Fibroblast of skin of back (primary cell): ENCODE data around the gene BAIAP2L2. TPM values are rescaled to one million over a fixed set of nuclear protein-coding genes. Genes with fewer than 3 reads are reported as not detected.
A peak's percentile ranks its signal among the peaks of the same experiment; 100 is the strongest.
"Not testable (repeated sequence)": the region's sequence is repeated elsewhere in the genome, so short reads cannot be mapped to it uniquely, and the experiment has no call there.

Source experiments
- DNase-seq: peaks from one replicate; pipeline ENCODE4 v3.0.0-alpha.2; 2013
- polyA plus RNA-seq, 2 experiments: library from polyadenylated mRNA; unstranded; fragments of 120-200 nt; gene quantifications; one replicate each; pipeline ENCODE4 v1.2.1, GENCODE V29; 2013; ENCODE audit not compliant: insufficient read length in 2 of 2

The BAIAP2L2 gene, protein sequence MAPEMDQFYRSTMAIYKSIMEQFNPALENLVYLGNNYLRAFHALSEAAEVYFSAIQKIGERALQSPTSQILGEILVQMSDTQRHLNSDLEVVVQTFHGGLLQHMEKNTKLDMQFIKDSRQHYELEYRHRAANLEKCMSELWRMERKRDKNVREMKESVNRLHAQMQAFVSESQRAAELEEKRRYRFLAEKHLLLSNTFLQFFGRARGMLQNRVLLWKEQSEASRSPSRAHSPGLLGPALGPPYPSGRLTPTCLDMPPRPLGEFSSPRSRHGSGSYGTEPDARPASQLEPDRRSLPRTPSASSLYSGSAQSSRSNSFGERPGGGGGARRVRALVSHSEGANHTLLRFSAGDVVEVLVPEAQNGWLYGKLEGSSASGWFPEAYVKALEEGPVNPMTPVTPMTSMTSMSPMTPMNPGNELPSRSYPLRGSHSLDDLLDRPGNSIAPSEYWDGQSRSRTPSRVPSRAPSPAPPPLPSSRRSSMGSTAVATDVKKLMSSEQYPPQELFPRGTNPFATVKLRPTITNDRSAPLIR
- 0.30 TPM for polyA plus RNA-seq (2013, experiment 1 of 2; ENCODE audit: insufficient read length)
- polyA plus RNA-seq (2013, experiment 2 of 2; ENCODE audit: insufficient read length): 0.31 TPM

DNA sequence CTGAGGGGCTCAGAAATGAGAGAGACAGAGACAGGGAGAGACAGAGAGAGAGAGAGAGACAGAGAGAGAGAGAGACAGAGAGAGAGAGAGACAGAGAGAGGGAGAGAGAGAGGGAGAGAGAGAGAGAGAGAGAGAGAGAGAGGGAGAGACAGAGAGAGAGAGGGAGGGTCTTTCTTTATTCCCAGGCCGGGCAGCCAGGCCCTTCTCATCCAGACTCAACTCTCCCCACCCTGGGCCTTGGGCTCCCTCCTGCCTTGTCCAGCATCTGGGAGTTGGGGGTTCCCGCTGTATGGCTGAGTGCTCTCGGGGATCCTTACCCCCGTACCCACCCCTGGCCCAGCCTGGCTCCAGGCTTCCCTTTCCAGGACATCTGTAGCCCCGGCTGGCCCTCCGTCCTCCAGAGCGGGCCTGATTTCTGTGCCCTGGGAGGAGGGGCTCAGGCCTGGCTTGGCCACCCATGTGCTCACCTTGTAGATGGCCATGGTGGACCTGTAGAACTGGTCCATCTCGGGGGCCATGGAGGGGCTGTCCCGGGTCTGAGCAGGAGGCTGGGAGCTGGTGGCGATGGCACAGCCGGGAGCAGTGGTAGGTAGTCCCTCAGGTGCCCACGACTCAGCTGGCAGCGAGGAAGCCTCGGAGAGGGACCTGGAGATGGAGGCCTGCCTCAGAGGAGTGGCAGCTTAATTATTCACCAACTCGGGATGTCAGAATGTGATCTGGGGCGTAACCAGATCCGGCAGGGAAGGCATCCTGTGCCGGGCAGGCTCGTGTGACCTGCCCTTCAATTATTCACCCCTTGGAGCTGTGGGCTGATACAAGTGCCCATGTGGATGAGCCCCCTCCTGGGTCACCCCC lies at the start of gene BAIAP2L2:
TSS of gene BAIAP2L2 (minus strand) at position 677 of the 855 bp plus-strand sequence. CDS start at position 518, 159 bp downstream.
- DNase-seq: no peak

DNA sequence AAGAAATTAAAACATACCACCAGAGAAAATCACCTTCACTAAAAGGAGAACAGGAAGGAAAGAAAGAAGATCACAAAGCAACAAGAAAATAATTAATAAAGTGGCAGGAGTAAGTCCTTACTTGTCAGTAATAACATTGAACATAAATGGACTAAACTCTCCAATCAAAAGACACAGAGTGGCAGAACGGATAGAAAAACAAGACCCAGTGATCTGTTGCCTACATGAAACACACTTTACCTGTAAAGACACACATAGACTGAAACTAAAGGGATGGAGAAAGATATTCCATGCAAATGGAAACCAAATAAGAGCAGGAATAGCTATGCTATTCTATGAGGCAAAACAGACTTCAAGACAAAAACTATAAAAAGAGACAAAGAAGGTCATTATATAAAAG lies 45.2 kb upstream of the BAIAP2L2 start:
- no peak for DNase-seq

DNA sequence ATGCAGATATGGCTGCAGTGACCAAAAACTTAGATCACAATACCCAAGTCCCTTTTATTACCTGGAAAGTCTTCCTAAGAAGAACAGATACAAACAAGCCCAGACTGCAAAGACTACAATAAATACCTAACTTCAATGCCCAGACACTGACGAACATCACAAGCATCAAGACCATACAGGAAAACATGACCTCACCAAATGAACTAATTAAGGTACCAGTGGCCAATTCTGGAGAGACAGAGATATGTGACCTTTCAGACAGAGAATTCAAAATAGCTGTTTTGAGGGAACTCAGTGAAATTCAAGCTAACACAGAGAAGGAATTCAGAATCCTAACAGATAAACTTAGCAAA lies 44.1 kb upstream of the BAIAP2L2 start:
- DNase-seq: not testable (repeated sequence)

DNA sequence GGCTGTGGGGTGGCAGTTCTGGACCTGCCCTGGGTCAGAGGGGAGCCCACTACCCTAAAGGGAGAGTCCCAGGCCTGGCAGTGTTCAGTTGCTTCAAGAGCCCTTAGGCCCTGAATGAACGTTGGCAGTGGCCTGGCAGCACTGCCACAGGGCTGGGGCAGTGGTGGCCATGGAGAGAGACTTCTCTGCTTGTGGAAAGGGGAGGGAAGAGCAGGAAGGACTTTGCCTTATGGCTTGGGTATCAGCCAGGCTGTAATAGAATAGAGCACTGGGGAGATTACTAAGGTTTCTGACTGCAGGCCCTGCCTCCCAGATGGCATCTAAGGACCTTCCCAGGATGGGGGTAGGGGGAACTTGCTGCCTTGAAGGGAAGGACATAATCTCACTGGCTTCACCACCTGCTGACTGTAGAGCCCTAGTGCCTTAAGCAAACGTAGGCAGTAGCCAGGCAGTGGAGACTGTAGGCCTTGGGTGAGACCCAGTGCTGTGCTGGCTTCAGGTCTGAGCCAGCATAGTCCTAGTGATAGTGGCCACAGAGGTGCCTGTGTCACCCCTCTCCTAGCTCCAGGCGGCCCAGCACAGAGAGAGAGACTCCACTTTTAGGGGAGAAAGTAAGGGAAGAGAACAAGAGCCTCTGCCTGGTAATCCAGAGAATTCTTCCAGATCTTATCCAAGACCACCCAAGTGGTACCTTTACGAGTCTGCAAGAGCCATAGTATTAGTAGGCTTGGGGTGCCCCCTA lies 43.5 kb upstream of the BAIAP2L2 start:
- no peak for DNase-seq

DNA sequence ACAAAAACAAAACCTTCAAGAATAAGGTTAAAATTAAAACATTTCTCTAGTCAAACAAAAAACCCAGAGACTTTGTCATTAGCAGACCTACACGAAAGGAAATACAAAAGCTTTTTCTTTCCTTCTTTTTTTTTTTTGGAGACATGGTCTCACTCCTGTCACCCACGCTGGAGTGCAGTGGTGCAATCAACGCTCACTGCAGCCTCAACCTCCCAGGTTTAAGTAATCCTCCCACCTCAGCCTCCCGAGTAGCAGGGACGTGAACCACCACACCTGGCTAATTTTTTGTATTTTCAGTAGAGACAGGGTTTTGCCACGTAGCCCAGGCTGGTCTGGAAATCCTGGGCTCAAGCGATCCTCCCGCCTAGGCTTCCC lies 40.6 kb upstream of the BAIAP2L2 start:
- no peak for DNase-seq

DNA sequence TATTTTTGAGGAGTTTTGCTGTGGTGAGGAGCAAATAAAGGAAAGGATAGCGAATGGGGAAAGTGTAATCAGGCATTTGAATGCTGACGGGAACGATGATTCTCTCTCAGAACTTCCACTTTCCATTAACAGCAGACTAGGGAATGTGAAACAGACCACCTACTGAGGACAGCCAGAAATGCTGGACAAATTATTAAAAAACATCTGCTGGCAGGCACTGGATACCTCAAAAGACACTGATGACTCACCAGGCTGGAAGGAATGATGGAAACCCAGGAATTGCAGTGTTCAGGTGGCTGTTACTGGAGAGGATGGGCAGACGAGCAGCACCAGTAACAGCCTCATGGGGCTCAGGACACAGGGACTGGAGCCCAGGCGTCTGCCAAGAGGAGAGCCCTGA lies 37.8 kb upstream of the BAIAP2L2 start:
- peak; percentile 70 for DNase-seq

DNA sequence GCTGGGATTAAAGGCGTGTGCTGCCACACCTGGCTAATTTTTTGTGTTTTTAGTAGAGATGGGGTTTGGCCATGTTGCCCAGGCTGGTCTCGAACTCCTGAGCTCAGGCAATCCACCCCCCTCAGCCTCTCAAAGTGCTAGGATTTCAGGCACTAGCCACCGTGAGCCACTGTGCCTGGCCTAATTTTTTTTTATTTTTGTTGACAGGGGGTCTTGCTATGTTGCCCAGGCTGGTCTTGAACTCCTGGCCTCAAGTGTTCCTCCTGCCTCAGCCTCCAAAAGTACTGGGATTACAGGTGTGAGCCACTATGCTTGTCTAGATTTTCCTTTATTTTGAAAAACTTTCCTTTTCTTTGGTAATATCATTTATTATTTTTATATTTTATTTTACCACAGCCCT lies 35.7 kb upstream of the BAIAP2L2 start:
- not testable (repeated sequence) for DNase-seq

DNA sequence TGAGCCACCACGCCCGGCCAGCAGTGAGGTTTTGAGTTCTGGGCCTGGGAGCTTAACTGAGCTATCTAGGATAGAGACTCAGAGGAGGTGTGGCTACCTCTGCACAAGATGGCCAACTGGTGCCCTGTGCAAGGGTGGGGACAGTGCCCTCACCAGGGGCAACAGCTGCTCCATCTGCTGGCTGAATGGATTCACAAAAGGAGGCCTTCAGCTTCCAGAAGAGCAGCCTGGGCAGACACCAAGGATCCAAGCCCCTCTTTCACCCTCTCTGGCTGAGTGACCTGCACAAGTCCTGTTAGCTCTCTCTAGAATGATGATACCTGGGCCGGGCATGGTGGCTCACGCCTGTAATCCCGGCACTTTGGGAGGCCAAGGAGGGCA lies 33.5 kb upstream of the BAIAP2L2 start:
- DNase-seq: no peak

DNA sequence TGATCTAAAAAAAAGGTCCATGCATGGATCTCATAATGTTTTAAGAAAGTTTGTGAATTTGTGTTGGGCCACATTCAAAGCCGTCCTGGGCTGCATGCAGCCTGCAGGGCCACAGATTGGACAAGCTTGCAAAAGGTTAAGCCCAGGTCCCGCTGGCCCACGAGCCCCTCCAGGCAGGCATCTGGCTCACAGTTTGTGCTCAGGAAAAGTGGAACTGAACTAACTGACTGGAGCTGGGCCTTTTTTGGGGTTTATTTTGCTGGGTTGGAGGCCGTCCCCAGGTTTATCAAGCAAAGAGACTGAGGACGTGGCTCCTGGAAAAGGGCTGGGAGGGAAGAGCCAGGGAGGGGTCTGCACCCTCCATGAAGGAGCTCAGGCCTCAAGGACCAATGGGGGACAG lies 32.1 kb upstream of the BAIAP2L2 start:
- no peak for DNase-seq

DNA sequence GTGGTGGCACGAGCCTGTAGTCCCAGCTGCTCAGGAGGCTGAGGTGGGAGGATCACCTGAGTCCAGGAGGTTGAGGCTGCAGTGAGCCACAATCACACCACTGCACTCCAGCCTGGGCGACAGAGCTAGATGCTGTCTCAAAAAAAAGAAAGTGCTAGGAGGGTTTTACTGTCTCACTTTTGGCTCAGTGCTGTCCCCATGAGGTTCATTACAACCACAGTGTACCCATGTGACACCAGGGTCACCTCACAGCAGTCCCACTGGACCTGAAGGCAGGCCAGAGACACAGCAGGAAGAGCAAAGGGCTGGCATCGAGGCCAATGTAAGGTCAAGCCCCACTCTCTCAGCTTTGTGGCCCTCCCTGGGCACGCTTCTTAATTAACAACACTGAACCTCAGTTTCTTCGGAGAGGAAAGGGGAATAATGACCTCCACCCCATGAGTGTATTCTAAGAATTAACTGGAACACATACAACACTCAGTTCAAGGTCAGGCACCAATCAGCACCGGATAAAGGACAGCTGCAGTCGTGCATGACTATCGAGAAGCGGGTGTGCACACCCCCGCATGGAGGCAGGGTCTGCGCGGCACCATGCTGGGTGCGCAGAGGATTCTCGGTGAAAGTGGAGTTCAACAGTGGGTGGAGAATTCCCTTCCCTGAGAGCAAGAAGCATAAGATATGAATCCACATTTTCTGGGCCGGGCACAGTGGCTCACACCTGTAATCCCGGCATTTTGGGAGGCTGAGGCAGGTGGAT lies 30.9 kb upstream of the BAIAP2L2 start:
- no peak for DNase-seq

DNA sequence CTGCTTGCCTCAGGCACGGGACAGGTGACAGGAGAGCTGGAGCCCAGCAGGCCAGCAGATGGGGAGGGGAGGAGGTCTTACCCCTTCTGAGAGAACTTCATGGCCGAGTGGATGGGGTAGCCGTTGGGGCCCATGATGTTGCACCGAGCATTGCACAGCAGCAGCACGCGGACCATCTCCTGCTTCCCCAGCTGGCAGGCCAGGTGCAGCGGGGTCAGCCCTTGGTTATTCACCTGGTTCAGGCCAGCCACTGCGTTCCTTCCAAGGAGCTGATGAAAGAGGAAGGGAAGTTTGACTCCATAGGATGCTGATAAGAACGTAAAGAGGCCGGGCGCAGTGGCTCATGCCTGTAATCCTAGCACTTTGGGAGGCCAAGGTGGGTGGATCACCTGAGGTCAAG lies 29.4 kb upstream of the BAIAP2L2 start:
- no peak for DNase-seq

DNA sequence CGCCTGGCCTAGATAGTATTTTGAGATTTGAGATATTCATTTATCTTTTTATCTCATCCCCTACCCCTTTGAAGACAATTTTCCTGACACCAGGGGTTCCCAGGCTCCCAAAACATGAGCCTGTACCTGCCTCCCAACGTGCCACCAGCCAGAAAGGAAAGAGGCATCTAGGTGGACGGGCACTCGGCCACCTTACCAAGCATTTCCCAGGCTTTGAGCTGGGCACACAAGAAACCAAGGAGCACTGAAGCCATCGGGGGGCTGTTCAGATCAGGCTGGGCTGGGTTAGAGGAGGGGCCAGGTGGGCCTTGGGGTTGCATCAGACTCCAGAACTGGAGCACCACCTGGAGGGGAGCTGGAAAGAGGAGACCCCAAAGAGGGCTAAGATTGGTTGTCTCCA lies 28.5 kb upstream of the BAIAP2L2 start:
- DNase-seq: no peak

DNA sequence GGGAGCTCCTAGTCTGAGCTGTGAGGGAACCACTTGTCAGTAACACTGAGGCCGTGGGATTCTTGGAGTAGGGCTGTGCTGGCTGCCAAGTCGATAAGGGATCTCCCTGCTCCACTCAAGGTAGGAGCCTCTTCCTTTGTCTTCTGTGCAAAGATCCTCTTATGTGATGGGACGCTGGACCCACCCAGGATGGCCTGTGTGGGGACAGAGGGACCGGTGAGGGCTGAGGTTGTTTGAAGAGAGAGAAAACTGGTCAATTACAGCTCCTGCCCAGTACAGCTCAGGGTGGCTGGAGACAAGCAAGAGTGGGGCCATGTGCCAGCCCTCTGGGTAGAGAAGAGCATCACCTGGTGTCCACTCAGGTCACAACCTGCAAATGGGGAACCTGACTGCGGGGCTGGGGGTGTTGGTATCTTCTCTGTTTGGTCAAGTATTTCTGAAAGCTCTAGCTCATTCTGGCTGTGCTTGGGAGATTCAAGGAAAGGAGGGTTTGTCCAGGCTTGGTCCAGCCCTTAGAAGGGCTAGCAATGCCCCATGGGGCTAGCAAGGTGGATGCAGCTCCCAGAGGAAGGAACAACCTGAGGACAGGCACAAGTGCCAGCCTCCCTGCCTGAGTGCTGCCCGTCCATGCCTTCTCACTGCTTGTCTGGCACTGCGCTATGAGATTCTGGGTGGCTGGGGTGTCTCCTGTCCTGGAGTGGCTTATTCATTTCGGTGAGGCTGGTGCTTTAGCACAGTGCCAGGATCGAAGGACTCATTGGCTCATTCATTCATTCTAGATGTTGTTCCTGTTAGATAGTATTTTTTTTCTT lies 27.6 kb upstream of the BAIAP2L2 start:
- no peak for DNase-seq

DNA sequence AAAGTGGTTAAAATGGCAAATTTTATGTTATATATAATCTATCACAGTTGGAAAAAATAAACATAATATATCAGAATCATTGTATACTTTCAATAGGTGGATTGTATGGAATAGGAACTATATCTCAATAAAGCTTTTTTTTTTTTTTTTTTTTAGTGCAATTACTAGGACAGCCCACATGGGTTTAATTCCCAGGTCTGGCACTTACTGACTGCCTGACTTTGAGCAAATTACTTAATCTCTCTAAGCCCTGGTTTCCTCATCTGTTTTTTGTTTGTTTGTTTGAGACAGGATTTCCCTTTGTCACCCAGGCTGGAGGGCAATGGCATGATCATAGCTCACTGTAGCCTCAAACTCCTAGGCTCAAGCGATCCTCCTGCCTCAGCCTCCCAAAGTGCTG lies 26.1 kb upstream of the BAIAP2L2 start:
- DNase-seq: no peak

DNA sequence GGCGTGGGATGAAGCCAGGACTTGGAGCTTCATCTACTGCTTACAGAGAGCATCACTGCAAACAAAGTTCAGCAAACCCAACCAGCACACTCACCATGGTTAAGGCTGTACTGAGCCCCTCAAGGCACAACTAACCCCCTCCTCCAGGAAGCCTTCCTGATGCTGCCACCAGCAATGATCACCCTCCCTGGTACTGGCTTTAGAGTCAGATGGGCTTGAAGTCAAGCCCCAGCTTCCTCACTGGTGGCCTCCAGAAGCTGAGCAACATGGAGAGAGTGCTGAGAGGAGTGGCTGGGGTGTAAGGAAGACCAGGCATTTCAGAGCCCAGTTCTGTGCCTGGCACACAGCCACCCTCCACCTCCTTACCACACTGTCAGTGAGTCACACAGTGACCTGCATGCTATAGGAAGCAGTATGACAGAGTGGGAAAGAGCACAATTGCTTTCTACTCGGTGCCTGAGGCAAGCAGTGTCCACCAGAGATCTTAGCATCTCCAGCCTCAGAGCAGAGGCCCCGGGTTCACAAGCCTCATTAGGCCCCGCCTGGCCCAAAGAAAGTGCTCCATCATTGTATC lies 24.7 kb upstream of the BAIAP2L2 start:
- peak; percentile 88 for DNase-seq

DNA sequence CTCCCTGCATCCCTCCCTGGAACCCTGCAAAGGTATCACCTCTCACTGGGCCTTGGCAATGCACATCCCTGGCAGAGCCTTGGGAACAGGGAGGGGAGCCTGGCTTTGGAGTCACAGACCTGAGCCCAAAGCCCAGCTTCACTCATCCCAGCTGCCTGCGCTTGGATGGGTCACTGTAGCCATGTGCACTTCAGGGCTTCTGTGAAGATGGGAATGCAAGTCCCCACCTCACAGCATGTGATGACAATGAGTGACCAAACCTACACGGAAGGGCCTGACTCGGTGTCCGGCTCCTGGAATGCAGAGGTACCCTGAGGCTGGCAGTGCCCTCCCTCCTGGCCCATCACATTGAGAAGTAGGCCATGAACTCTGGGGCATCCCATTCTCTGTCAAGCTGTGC lies 22.8 kb upstream of the BAIAP2L2 start:
- no peak for DNase-seq

DNA sequence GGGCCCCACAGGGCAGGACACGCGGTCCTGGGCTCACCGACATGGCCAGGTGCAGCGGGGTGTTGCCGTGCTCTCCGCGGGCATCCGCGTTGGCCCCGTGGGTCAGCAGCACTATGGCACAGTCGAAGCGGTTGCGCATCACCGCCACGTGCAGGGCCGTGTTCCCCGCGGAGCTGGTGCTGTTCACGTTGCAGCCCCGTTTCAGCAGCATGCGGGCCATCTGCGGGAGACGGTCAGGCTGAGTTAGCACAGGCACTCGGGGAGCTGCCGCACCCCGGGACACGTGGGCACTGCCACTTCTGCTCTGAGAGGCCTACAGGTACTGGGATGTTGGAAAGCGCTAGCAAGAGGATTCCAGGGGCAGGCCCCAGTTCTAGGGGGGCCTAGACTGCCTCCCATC lies 22.3 kb upstream of the BAIAP2L2 start:
- no peak for DNase-seq

DNA sequence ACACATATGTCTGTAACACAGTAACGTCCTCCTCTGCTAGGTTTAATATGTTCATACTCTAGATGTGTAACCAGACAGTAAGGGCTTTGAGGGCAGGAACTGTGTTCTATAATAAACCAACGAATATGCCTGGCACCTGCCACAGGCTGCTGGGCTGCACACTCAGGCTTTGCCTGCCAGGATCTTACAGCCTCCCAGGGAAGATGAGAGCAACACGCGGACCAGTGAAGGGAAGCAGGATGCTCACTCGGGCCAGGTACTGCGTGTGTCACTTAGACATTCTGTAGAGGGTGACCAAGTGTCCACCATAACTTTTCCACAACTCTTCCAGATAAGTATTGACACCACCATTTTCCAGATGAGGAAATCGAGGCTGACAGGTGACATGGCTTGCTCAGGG lies 21.7 kb upstream of the BAIAP2L2 start:
- no peak for DNase-seq

DNA sequence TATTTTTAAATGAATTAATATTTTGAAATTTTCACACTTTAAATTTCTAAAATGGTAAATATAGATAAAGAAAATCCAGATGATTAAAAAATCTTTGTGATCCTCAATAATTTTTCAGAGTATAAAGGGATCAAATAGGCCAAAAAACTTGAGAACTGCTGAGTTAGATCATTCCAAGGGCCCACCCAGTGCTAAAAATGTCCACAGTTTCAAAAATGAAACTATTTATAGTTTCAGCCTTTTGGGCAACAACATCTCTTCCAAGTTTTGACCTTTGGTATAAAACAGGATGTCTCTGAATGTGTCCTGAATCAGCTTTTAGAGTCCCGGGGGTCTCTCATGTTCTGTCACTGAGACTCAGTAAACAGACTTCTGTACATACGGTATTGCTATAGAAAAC lies 20.9 kb upstream of the BAIAP2L2 start:
- DNase-seq: no peak

DNA sequence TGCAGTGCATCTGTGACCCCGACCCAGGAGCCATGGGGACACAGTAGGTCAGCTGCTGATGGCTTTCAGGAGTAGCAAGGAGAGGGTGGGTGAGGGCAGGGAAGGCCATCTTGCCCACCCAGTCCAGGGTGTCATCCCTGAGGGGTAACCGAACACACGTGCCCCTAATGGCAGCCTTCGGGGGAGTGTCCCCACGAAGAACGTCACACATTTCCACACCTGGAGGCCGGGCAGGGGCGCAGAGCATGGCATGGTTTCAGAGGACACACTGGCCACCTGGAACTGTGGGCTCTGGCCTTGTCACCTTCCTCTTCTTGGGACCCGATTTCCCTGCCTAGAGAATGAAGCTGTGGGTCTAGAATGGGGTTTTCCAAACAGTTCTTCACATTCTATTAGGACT lies 19.4 kb upstream of the BAIAP2L2 start:
- DNase-seq: no peak

DNA sequence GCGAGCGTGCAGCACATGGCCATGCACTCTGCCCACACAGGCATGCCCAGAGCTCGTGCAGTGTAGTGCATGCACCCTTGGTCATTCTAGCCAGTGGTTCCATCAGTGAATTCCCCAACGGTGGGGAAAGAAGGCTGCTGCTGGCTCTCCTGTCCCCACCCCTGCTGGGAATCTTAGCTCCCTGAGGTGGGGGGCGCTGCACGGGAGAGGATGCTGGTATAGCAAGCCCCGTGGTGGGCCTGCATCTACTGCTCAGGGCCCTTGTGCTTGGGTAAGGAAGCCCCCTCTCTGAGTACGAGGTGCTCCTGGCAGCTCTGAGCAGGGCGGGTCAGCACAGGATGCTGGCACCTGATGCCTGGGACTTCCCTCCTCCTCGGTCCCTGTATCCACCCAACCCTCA lies 18.5 kb upstream of the BAIAP2L2 start:
- no peak for DNase-seq
